AG10803 (cell line): Measurements from ENCODE around the gene FIG4.
A peak's percentile ranks its signal among the peaks of the same experiment; 100 is the strongest.

ENCODE experiments used
- DNase-seq: peaks from one replicate; pipeline ENCODE4 v3.0.0; 2010; ENCODE audit warnings: low read depth
- H3K4me3 ChIP-seq: 2 replicates; pipeline ENCODE4 v1.5.1; 2011; ENCODE audit warnings: mild to moderate bottlenecking, low read length, control low read depth
- TF ChIP-seq, protein P1 (sequence below): conservative IDR thresholded peaks from 2 replicates; pipeline ENCODE4 v1.5.1; 2011; ENCODE audit warnings: mild to moderate bottlenecking, low read length, control low read depth, inconsistent platforms

FIG4 gene

DNA sequence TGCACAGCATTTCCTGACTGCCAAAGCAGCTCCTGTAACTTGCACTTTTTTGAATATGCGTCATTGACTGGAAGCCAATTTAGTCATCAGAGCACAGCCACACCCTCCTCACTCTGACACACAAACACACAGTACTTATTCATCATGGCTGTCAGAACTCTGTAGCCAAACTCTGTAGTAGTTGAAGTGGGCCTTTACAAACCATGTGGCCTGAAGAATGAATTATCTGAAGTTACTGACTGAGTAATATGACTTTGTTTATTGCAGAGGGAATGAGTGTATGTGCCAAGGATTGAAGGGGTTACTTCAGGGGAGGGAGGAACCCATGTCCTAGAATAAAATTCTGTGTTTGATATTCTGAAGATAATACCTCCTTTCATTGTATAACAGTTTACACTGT is 102.7 kb downstream of the FIG4 start:
- no peak overlapping the region for H3K4me3 ChIP-seq
- TF ChIP-seq, protein P1, sequence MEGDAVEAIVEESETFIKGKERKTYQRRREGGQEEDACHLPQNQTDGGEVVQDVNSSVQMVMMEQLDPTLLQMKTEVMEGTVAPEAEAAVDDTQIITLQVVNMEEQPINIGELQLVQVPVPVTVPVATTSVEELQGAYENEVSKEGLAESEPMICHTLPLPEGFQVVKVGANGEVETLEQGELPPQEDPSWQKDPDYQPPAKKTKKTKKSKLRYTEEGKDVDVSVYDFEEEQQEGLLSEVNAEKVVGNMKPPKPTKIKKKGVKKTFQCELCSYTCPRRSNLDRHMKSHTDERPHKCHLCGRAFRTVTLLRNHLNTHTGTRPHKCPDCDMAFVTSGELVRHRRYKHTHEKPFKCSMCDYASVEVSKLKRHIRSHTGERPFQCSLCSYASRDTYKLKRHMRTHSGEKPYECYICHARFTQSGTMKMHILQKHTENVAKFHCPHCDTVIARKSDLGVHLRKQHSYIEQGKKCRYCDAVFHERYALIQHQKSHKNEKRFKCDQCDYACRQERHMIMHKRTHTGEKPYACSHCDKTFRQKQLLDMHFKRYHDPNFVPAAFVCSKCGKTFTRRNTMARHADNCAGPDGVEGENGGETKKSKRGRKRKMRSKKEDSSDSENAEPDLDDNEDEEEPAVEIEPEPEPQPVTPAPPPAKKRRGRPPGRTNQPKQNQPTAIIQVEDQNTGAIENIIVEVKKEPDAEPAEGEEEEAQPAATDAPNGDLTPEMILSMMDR: no peak
- peak; percentile 93 for DNase-seq

DNA sequence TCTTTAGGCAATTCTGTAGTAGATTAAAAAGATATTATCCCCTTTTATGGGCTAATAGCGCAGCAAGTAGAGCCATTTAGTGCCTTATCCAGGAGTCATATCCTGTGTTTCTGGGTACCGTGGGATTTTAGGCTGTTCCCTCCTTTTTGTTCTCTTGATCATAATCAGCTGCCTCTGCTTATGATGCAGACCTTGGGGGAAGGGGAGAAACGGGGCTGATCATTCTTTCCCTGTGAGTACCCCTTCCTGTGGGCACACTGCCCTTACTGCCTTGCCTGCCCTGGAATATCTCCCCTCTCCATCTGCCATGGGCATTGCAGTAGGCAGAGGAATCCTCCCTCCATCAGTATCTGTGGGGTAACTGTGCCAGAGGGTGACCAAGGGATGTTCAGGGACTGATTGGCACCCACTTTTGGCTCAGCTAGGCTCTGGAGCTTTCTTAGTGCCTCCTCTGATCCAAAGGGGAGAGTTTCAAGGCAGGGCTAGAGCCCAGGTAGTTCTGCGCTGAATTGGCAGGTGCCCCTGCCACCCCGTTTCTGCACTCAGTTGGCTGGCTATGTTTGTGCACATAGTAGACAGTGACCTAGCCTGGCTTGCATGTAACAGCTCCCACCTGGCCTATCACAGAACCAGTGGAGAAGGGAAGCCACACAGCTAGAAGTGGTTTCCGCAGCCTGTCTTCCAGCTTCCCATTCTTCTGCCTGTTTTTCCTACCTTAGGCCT is 103.3 kb downstream of the FIG4 start:
- DNase-seq: peak; percentile 79
- H3K4me3 ChIP-seq: no peak overlapping the region
- TF ChIP-seq, protein P1: no peak

DNA sequence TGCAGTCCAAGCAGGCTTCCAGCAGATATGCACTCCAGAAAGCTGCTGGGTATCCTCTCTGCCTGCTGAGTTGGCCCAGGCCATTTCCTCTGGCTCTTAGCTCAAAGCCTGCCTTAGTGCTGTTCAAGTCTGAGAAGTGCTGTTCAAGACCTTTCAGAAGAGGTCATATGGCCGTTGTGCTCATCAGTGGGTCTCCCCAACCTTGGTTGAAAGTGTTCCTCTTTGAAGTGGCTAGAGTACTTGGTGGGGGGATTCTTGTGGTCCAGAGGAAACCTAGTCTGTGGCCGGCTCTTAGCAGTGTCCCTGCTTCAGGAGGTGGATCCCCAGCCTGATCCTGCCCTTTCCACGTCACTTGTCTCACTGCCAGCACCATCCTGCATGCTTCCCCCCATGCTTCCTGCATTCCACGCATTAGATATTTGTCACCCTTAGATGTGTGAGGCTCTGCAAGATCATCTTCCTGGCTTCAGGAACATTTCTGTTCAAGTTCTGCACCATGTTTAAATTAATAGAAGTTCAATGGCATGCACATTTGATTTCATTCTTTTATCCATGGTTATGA is 105.0 kb downstream of the FIG4 start:
- H3K4me3 ChIP-seq: no peak overlapping the region

DNA sequence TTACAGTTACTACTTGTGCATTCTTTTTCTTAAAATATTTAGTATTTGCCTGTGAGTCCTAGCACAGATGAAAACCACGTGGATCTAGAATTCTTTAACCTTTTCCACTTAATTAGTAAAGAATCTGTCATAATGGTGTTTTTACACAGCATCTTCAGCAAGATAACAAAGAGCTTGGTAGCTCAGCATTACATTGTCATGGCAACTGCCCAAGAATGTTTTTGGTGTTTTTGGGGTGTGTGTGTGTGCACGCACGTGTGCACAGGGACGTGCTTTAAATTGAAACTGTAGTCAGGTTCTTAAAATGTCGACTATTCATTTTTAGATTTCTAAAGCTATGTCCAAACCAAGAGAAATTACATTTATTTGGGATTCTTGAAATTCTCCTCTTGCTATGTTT is 108.0 kb downstream of the FIG4 start:
- TF ChIP-seq, protein P1: no peak
- DNase-seq: no peak
- H3K4me3 ChIP-seq: no peak overlapping the region

More for the DNA sequence above, 105.0 kb downstream of the FIG4 start:
- TF ChIP-seq, protein P1: no peak
- DNase-seq: peak; percentile 60

DNA sequence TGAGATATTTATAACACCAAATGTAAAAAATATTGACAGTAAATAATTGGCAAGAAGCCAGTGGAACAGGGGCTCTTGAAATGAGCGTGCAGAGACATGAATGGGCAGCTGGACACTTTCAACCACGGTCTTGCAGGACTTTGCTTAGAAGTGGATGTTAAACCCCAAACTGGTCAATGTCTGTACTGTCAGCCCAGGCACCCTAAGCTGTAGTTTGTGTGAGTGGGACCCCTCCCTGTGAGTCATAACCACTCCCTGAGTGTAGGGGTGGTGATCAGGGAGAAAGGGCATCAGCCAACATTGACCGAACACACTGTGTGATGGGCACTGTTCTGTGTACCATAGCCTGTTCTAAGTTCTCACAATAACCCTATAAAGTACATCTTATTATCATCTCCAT is 108.6 kb downstream of the FIG4 start:
- no peak overlapping the region for H3K4me3 ChIP-seq
- TF ChIP-seq, protein P1: no peak
- no peak for DNase-seq

DNA sequence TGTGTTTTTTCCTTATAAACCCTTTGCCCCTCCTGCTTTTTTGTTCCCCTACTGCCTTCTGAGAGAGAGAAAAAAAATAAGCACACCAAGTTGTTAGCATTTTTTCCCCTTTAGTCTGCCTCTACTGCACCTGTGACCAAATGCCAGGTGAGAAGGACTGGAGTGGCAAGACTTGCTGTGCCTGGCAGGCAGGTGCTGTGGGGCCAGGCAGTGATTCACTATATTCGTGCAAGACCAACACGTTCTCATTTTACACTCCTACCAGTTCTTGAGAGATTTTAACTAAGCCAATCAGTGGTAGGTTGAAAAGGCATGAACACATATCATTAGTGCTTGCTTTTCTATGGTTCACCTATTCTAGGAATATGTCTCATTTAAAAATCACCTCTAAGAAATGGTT is 109.7 kb downstream of the FIG4 start:
- no peak for DNase-seq
- TF ChIP-seq, protein P1: no peak
- H3K4me3 ChIP-seq: no peak overlapping the region

DNA sequence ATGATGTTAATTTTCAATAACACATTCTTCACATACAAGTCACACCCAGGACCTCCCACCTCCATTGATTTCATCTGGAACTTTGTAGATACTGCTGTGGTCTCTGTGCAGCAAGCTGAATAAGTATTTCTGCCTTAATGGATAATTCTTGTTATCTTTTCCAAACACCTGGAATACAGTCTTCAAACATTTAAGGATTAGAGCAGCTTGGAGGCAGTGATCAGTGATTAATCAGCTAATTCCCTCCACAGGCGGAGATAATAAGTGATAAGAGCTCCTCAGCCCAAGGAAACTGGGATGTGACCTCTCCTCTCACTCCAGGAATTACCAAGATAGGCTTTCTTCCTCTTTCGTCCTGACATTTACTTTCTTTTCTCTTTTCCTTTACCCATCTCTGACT is 110.7 kb downstream of the FIG4 start:
- H3K4me3 ChIP-seq: no peak overlapping the region
- TF ChIP-seq, protein P1: no peak
- no peak for DNase-seq
